GM23338 (cell line): ENCODE results near the gene ITPR3. TPM values are rescaled to one million over a fixed set of nuclear protein-coding genes. Genes with fewer than 3 reads are reported as not detected.

Experiments used
- ATAC-seq: fragments of 200-7000 bp; cut with Tn5 transposase; 3 replicates; pipeline ENCODE4 v1.9.1; 2020
- DNase-seq: peaks from one replicate; pipeline ENCODE4 v3.0.0-alpha.2; 2015; ENCODE audit warnings: low spot score
- H2AFZ ChIP-seq: fragments of 200-600 bp; sonication (generic); 2 replicates; pipeline ENCODE4 v1.8.0; 2016; ENCODE audit warnings: antibody characterized with exemption, mild to moderate bottlenecking, moderate library complexity
- H3F3A ChIP-seq: fragments of 200-600 bp; sonication (generic); replicated peaks from 2 replicates; pipeline ENCODE4 v1.8.0; 2017; ENCODE audit warnings: antibody characterized with exemption, mixed run types, low read depth
- H3K27ac ChIP-seq: fragments of 200-600 bp; sonication (generic); 2 replicates; pipeline ENCODE4 v1.6.1; 2016; ENCODE audit warnings: low read depth
- H3K27me3 ChIP-seq: fragments of 200-600 bp; sonication (generic); 2 replicates; pipeline ENCODE4 v1.8.0; 2016; ENCODE audit warnings: mild to moderate bottlenecking, mixed run types, moderate library complexity; ENCODE audit not compliant: insufficient read depth
- H3K36me3 ChIP-seq: fragments of 200-600 bp; sonication (generic); 2 replicates; pipeline ENCODE4 v1.8.0; 2016; ENCODE audit warnings: mild to moderate bottlenecking; ENCODE audit not compliant: insufficient read depth
- H3K4me1 ChIP-seq: fragments of 200-600 bp; sonication (generic); 2 replicates; pipeline ENCODE4 v1.8.0; 2016; ENCODE audit warnings: mild to moderate bottlenecking, moderate library complexity; ENCODE audit not compliant: insufficient read depth
- H3K4me2 ChIP-seq: fragments of 200-600 bp; sonication (generic); 2 replicates; pipeline ENCODE4 v1.7.1; 2017; ENCODE audit warnings: mixed run types
- H3K4me3 ChIP-seq: fragments of 200-600 bp; sonication (generic); 2 replicates; pipeline ENCODE4 v1.6.1; 2016; ENCODE audit warnings: mixed run types
- H3K79me2 ChIP-seq: fragments of 200-600 bp; sonication (generic); replicated peaks from 2 replicates; pipeline ENCODE4 v1.8.0; 2017; ENCODE audit warnings: mild to moderate bottlenecking; ENCODE audit not compliant: insufficient read depth
- H3K9me2 ChIP-seq: fragments of 200-600 bp; sonication (generic); 2 replicates; pipeline ENCODE4 v1.8.0; 2017; ENCODE audit not compliant: insufficient read depth
- H4K20me1 ChIP-seq: fragments of 200-600 bp; sonication (generic); replicated peaks from 2 replicates; pipeline ENCODE4 v1.8.0; 2017; ENCODE audit warnings: mild to moderate bottlenecking; ENCODE audit not compliant: insufficient read depth
- H3K27ac Mint-ChIP-seq: 2 replicates; pipeline ENCODE4 v1.8.0; 2020; ENCODE audit warnings: inconsistent platforms, mild to moderate bottlenecking, moderate library complexity, mixed read lengths
- H3K27me3 Mint-ChIP-seq: 3 replicates; pipeline ENCODE4 v1.8.0; 2022; ENCODE audit warnings: low read depth, mild to moderate bottlenecking, moderate library complexity, mixed read lengths, inconsistent platforms; ENCODE audit not compliant: insufficient read depth, poor library complexity
- H3K36me3 Mint-ChIP-seq: 3 replicates; pipeline ENCODE4 v1.8.0; 2021; ENCODE audit warnings: low read depth, mild to moderate bottlenecking, inconsistent platforms, moderate library complexity, mixed read lengths
- H3K4me1 Mint-ChIP-seq: 3 replicates; pipeline ENCODE4 v1.8.0; 2020; ENCODE audit warnings: mild to moderate bottlenecking, inconsistent platforms, mixed read lengths
- H3K4me3 Mint-ChIP-seq: 3 replicates; pipeline ENCODE4 v1.8.0; 2021; ENCODE audit warnings: moderate library complexity, mild to moderate bottlenecking, inconsistent platforms, mixed read lengths
- H3K9me3 Mint-ChIP-seq: 3 replicates; pipeline ENCODE4 v1.8.0; 2020; ENCODE audit warnings: moderate library complexity, mild to moderate bottlenecking, inconsistent platforms, mixed read lengths
- CREB1 ChIP-seq: fragments of 250-450 bp; sonication (Bioruptor Pico); IDR thresholded peaks from 2 replicates; pipeline ENCODE4 v1.5.0; 2020; ENCODE audit warnings: low read depth, mild to moderate bottlenecking, moderate library complexity
- CTCF ChIP-seq, 2 experiments: fragments of 200-600 bp in 1 of 2; sonication (generic) in 1 of 2; conservative IDR thresholded peaks; 2 replicates each; pipeline versions ENCODE4 v1.5.1 to v1.6.1; 2016 to 2017; ENCODE audit warnings: antibody characterized with exemption in 2 of 2, low read depth in 2 of 2, mild to moderate bottlenecking in 2 of 2, moderate library complexity in 1 of 2
- EZH2 ChIP-seq: fragments of 200-600 bp; sonication (generic); IDR thresholded peaks from one replicate; pipeline ENCODE4 v1.8.0; 2017; ENCODE audit warnings: antibody characterized with exemption, mild to moderate bottlenecking, low read depth; ENCODE audit not compliant: unreplicated experiment
- EZH2phosphoT487 ChIP-seq: fragments of 200-600 bp; sonication (generic); IDR thresholded peaks from one replicate; pipeline ENCODE4 v1.8.1; 2018; ENCODE audit warnings: antibody characterized with exemption; ENCODE audit not compliant: unreplicated experiment
- JUNB ChIP-seq: IDR thresholded peaks from one replicate; pipeline ENCODE4 v1.6.1; 2016; ENCODE audit warnings: antibody characterized with exemption; ENCODE audit not compliant: unreplicated experiment
- NANOG ChIP-seq: IDR thresholded peaks from 2 replicates; pipeline ENCODE4 v1.6.1; 2016; ENCODE audit warnings: antibody characterized with exemption, borderline replicate concordance
- REST ChIP-seq: IDR thresholded peaks from one replicate; pipeline ENCODE4 v1.6.1; 2018; ENCODE audit warnings: antibody characterized with exemption; ENCODE audit not compliant: unreplicated experiment
- STAT1 ChIP-seq: IDR thresholded peaks from one replicate; pipeline ENCODE4 v1.6.1; 2016; ENCODE audit warnings: antibody characterized with exemption; ENCODE audit not compliant: unreplicated experiment
- ZNF114 ChIP-seq: fragments of 250-450 bp; sonication (Bioruptor Pico); IDR thresholded peaks from 2 replicates; pipeline ENCODE4 v1.5.0; 2020; ENCODE audit warnings: mild to moderate bottlenecking, moderate library complexity
- ZNF331 ChIP-seq: fragments of 250-450 bp; sonication (Bioruptor Pico); IDR thresholded peaks from 2 replicates; pipeline ENCODE4 v1.5.0; 2020; ENCODE audit warnings: low read depth, mild to moderate bottlenecking, moderate library complexity
- polyA plus RNA-seq: library from polyadenylated mRNA; unstranded; fragments of >200 nt; fragmentation: Nextera tagmentation; extraction: Ambion mirVana; gene quantifications from 2 replicates; pipeline ENCODE4 v1.2.1, GENCODE V29; 2016
- total RNA-seq: library from RNA; depleted of rRNA; stranded (reverse); fragments of >200 nt; shearing (Covaris generic); gene quantifications from 2 replicates; pipeline ENCODE4 v1.2.3, GENCODE V29; 2014

ITPR3 gene
- total and polyA plus RNA-seq, 2 experiments from 2014 or later = 7.3 to 31.9 TPM

- no peak overlapping the region for H2AFZ ChIP-seq
- no peak for TF ChIP-seq NANOG
- no peak for TF ChIP-seq ZNF114 (CRISPR knock-in tag)
- no peak for TF ChIP-seq EZH2
- TF ChIP-seq EZH2phosphoT487 = no peak
- TF ChIP-seq CREB1 (CRISPR knock-in tag) = no peak
- no peak for TF ChIP-seq REST
- H3K36me3 ChIP-seq = no peaks in the 10 kb centered on the region; the same call in 1 of the 2 replicates
- ATAC-seq (no peak), DNase-seq (no peak)
- no peaks in the 10 kb centered on the region; the same call in 1 of the 2 replicates for H4K20me1 ChIP-seq
- no peaks in the 10 kb centered on the region for H3K79me2 ChIP-seq
- H3F3A ChIP-seq = no peaks in the 10 kb centered on the region
- H3K4me3 ChIP-seq = no peak overlapping the region
- Mint-ChIP-seq H3K36me3 (peaks cover under 1% of the 10 kb centered on the region; the same call in 1 of the 3 replicates), H3K9me3 (no peaks in the 10 kb centered on the region), H3K27ac (no peak overlapping the region), H3K27me3 (peaks cover 9% of the 10 kb centered on the region), H3K4me1 (peaks cover 20% of the 10 kb centered on the region), H3K4me3 (no peak overlapping the region)
- H3K27me3 ChIP-seq = no peaks in the 10 kb centered on the region
- no peak overlapping the region for H3K4me2 ChIP-seq
- H3K9me2 ChIP-seq = no peaks in the 10 kb centered on the region
- H3K27ac ChIP-seq = no peak overlapping the region
- no peaks in the 10 kb centered on the region for H3K4me1 ChIP-seq
Observed at GRCh38 chr6:33661106-33661838, 40.1 kb downstream of the ITPR3 start.

GRCh38 chr6:33662318-33662717 lies 41.2 kb downstream of the ITPR3 start:
- Histone ChIP-seq H3K4me1 (no peaks in the 10 kb centered on the region), H3K27me3 (no peaks in the 10 kb centered on the region), H3F3A (no peaks in the 10 kb centered on the region), H3K4me3 (no peak overlapping the region), H3K79me2 (no peaks in the 10 kb centered on the region), H3K9me2 (no peaks in the 10 kb centered on the region), H3K27ac (no peak overlapping the region), H3K36me3 (no peaks in the 10 kb centered on the region; the same call in 1 of the 2 replicates), H3K4me2 (no peak overlapping the region), H2AFZ (no peak overlapping the region), H4K20me1 (no peaks in the 10 kb centered on the region; the same call in 1 of the 2 replicates)
- no peak for DNase-seq
- no peak for ATAC-seq
- peaks cover 10% of the 10 kb centered on the region; the same call in 2 of the 3 replicates for H3K4me1 Mint-ChIP-seq
- no peak for TF ChIP-seq ZNF331 (CRISPR knock-in tag)
- no peak for TF ChIP-seq JUNB
- no peak for TF ChIP-seq STAT1
- no peak for TF ChIP-seq EZH2phosphoT487
- no peak for TF ChIP-seq CTCF (conservative IDR thresholded peaks at IDR 0.05; ENCODE audit: low read depth in 2 of 2)
- no peaks in the 10 kb centered on the region for H3K9me3 Mint-ChIP-seq
- H3K4me3 Mint-ChIP-seq = no peak overlapping the region
- H3K36me3 Mint-ChIP-seq = peaks cover 5% of the 10 kb centered on the region; the same call in 2 of the 3 replicates
- H3K27ac Mint-ChIP-seq = no peak overlapping the region
- peaks cover 9% of the 10 kb centered on the region for H3K27me3 Mint-ChIP-seq
